ENCODE results near the gene HIPK4. TPM values are rescaled to one million over a fixed set of nuclear protein-coding genes. Genes with fewer than 3 reads are reported as not detected.

HIPK4 gene
- total RNA-seq, 1 donor from 2014 or later = not detected

GRCh38 chr19:40421993-40422747 lies 32.2 kb upstream of the HIPK4 start:
- intact Hi-C loops (cut with micrococcal nuclease) = loop anchor here (1.0 kb wide), 4 partner anchors 19 to 74 kb away; partner anchors contain the start of genes BLVRB, C19orf47 and PLD3
- H3K9me3 Mint-ChIP-seq = no peaks in the 10 kb centered on the region
- peak overlapping the region; percentile 74 for H3K27ac Mint-ChIP-seq
- H3K36me3 Mint-ChIP-seq (ENCODE audit: low read depth) = peaks cover 11% of the 10 kb centered on the region
- no peak for DNase-seq (ENCODE audit: low spot score)
- H3K4me1 Mint-ChIP-seq (ENCODE audit: low read depth) = peaks cover 13% of the 10 kb centered on the region
- H3K4me3 Mint-ChIP-seq = peak overlapping the region; percentile 82
- H3K27me3 Mint-ChIP-seq (ENCODE audit: insufficient read depth) = peaks cover under 1% of the 10 kb centered on the region

GRCh38 chr19:40420766-40421765 lies 31.1 kb upstream of the HIPK4 start:
- intact Hi-C loops (cut with micrococcal nuclease) = loop anchor here (1.0 kb wide), 4 partner anchors 18 to 73 kb away; partner anchors contain the start of genes BLVRB, C19orf47 and PLD3
- DNase-seq (ENCODE audit: low spot score) = peak; percentile 72
- Mint-ChIP-seq H3K4me1 (ENCODE audit: low read depth) (peaks cover 20% of the 10 kb centered on the region), H3K27me3 (ENCODE audit: insufficient read depth) (no peaks in the 10 kb centered on the region), H3K27ac (peak overlapping the region; percentile 90), H3K36me3 (ENCODE audit: low read depth) (peaks cover 11% of the 10 kb centered on the region), H3K4me3 (peak overlapping the region; percentile 82), H3K9me3 (no peaks in the 10 kb centered on the region)

GRCh38 chr19:40420451-40420765 lies 30.4 kb upstream of the HIPK4 start:
- H3K4me3 Mint-ChIP-seq = peak overlapping the region; percentile 82
- H3K36me3 Mint-ChIP-seq (ENCODE audit: low read depth) = peaks cover 10% of the 10 kb centered on the region
- peak overlapping the region; percentile 90 for H3K27ac Mint-ChIP-seq
- no peaks in the 10 kb centered on the region for H3K9me3 Mint-ChIP-seq
- intact Hi-C loops (cut with micrococcal nuclease) = no loop called here
- peaks cover 26% of the 10 kb centered on the region for H3K4me1 Mint-ChIP-seq (ENCODE audit: low read depth)
- no peak for DNase-seq (ENCODE audit: low spot score)
- H3K27me3 Mint-ChIP-seq (ENCODE audit: insufficient read depth) = no peaks in the 10 kb centered on the region

GRCh38 chr19:40419780-40420179 lies 29.8 kb upstream of the HIPK4 start:
- peaks cover 26% of the 10 kb centered on the region for H3K4me1 Mint-ChIP-seq (ENCODE audit: low read depth)
- DNase-seq (ENCODE audit: low spot score) = no peak
- no peaks in the 10 kb centered on the region for H3K27me3 Mint-ChIP-seq (ENCODE audit: insufficient read depth)
- peak overlapping the region; percentile 77 for H3K4me3 Mint-ChIP-seq
- H3K9me3 Mint-ChIP-seq = no peaks in the 10 kb centered on the region
- H3K36me3 Mint-ChIP-seq (ENCODE audit: low read depth) = peaks cover 10% of the 10 kb centered on the region
- intact Hi-C loops (cut with micrococcal nuclease) = no loop called here
- H3K27ac Mint-ChIP-seq = peak overlapping the region; percentile 71

- intact Hi-C loops (cut with micrococcal nuclease) = no loop called here
- H3K4me3 Mint-ChIP-seq = peak overlapping the region; percentile 27
- peaks cover 26% of the 10 kb centered on the region for H3K4me1 Mint-ChIP-seq (ENCODE audit: low read depth)
- no peak for DNase-seq (ENCODE audit: low spot score)
- H3K9me3 Mint-ChIP-seq = no peaks in the 10 kb centered on the region
- H3K27me3 Mint-ChIP-seq (ENCODE audit: insufficient read depth) = no peaks in the 10 kb centered on the region
- H3K27ac Mint-ChIP-seq = no peak overlapping the region
- peaks cover 10% of the 10 kb centered on the region for H3K36me3 Mint-ChIP-seq (ENCODE audit: low read depth)
These were observed 29.2 kb upstream of the HIPK4 start for GRCh38 chr19:40419066-40419612.

GRCh38 chr19:40418040-40418439 lies 28.1 kb upstream of the HIPK4 start:
- Mint-ChIP-seq H3K4me1 (ENCODE audit: low read depth) (peaks cover 26% of the 10 kb centered on the region), H3K27ac (peak overlapping the region; percentile 4), H3K9me3 (no peaks in the 10 kb centered on the region), H3K4me3 (no peak overlapping the region), H3K36me3 (ENCODE audit: low read depth) (peaks cover 9% of the 10 kb centered on the region), H3K27me3 (ENCODE audit: insufficient read depth) (peaks cover 3% of the 10 kb centered on the region)
- intact Hi-C loops (cut with micrococcal nuclease) = no loop called here
- no peak for DNase-seq (ENCODE audit: low spot score)

- Mint-ChIP-seq H3K4me1 (ENCODE audit: low read depth) (peaks cover 25% of the 10 kb centered on the region), H3K27me3 (ENCODE audit: insufficient read depth) (peaks cover 3% of the 10 kb centered on the region), H3K36me3 (ENCODE audit: low read depth) (peaks cover 9% of the 10 kb centered on the region), H3K9me3 (no peaks in the 10 kb centered on the region), H3K4me3 (no peak overlapping the region), H3K27ac (peak overlapping the region; percentile 4)
- intact Hi-C loops (cut with micrococcal nuclease) = no loop called here
- DNase-seq (ENCODE audit: low spot score) = no peak
These were observed 27.6 kb upstream of the HIPK4 start for GRCh38 chr19:40417643-40417981.

- Mint-ChIP-seq H3K27me3 (ENCODE audit: insufficient read depth) (peaks cover 3% of the 10 kb centered on the region), H3K27ac (peak overlapping the region; percentile 6), H3K4me1 (ENCODE audit: low read depth) (peaks cover 20% of the 10 kb centered on the region), H3K9me3 (no peaks in the 10 kb centered on the region), H3K4me3 (no peak overlapping the region), H3K36me3 (ENCODE audit: low read depth) (peaks cover 3% of the 10 kb centered on the region)
- DNase-seq (ENCODE audit: low spot score) = no peak
- intact Hi-C loops (cut with micrococcal nuclease) = no loop called here
These were observed 27.1 kb upstream of the HIPK4 start for GRCh38 chr19:40416918-40417642.

- H3K27me3 Mint-ChIP-seq (ENCODE audit: insufficient read depth) = peaks cover 3% of the 10 kb centered on the region
- H3K4me1 Mint-ChIP-seq (ENCODE audit: low read depth) = peaks cover 19% of the 10 kb centered on the region
- intact Hi-C loops (cut with micrococcal nuclease) = no loop called here
- no peak overlapping the region for H3K27ac Mint-ChIP-seq
- peaks cover 2% of the 10 kb centered on the region for H3K36me3 Mint-ChIP-seq (ENCODE audit: low read depth)
- H3K4me3 Mint-ChIP-seq = no peak overlapping the region
- H3K9me3 Mint-ChIP-seq = no peaks in the 10 kb centered on the region
- no peak for DNase-seq (ENCODE audit: low spot score)
These were observed 25.8 kb upstream of the HIPK4 start for GRCh38 chr19:40415768-40416167.

- H3K4me1 Mint-ChIP-seq (ENCODE audit: low read depth) = peaks cover 17% of the 10 kb centered on the region
- H3K27me3 Mint-ChIP-seq (ENCODE audit: insufficient read depth) = peaks cover 3% of the 10 kb centered on the region
- intact Hi-C loops (cut with micrococcal nuclease) = no loop called here
- no peak overlapping the region for H3K27ac Mint-ChIP-seq
- no peaks in the 10 kb centered on the region for H3K36me3 Mint-ChIP-seq (ENCODE audit: low read depth)
- no peak overlapping the region for H3K4me3 Mint-ChIP-seq
- H3K9me3 Mint-ChIP-seq = no peaks in the 10 kb centered on the region
- no peak for DNase-seq (ENCODE audit: low spot score)
These were observed 24.9 kb upstream of the HIPK4 start for GRCh38 chr19:40414542-40415535.

- no peaks in the 10 kb centered on the region for H3K9me3 Mint-ChIP-seq
- peaks cover 3% of the 10 kb centered on the region for H3K27me3 Mint-ChIP-seq (ENCODE audit: insufficient read depth)
- intact Hi-C loops (cut with micrococcal nuclease) = no loop called here
- peaks cover 14% of the 10 kb centered on the region for H3K4me1 Mint-ChIP-seq (ENCODE audit: low read depth)
- no peak within 1 kb of the TSS for H3K27ac Mint-ChIP-seq
- no peak for DNase-seq (ENCODE audit: low spot score)
- no peak within 1 kb of the TSS for H3K4me3 Mint-ChIP-seq
- no peaks in the 10 kb centered on the region for H3K36me3 Mint-ChIP-seq (ENCODE audit: low read depth)
These were observed 23.4 kb upstream of the HIPK4 start, which contains the start of gene PRX for GRCh38 chr19:40413291-40413845. Gene PRX, minus strand, starts transcription at chr19:40413378. Its CDS starts 5,446 bp downstream, at chr19:40407932.
